GM21390 (cell line): Measurements from ENCODE around the gene MINDY1.

Experiments
- ATAC-seq: cut with Tn5 transposase; IDR thresholded peaks from one replicate; pipeline ENCODE4 v1.9.1; 2021; ENCODE audit not compliant: unreplicated experiment

MINDY1 gene

DNA sequence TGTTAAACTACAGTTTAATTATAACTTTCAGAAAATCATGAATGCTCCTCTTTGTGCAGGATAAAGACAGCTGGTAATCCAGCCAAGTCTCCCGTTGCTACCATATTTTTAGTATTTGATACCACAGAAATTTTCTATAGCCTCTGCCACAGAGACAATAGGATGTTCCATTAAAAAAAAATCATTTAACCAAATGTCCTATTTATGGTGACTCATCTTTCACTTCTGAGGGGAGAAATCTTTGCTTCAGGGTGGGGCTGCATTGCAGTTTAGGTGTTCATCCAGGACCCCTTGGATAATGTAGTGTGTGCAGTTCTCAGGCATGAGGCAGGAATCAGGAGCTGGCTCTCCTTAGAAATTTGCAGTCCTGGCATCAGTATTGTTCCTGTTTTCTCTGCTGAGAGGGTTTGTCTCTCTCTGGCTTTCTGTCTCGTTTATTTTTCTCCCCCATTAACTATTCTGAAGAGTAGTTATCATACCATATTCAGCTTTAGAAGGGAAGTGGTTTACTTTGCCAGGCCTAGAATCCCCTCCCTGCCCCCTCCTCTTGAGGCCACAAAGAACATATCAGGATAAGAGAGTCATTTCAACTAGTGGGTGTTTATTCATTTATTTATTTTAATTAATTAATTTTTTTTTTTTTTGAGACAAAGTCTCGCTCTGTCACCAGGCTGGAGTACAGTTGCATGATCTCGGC is 4.6 kb upstream of the MINDY1 start:
- no peak for ATAC-seq

DNA sequence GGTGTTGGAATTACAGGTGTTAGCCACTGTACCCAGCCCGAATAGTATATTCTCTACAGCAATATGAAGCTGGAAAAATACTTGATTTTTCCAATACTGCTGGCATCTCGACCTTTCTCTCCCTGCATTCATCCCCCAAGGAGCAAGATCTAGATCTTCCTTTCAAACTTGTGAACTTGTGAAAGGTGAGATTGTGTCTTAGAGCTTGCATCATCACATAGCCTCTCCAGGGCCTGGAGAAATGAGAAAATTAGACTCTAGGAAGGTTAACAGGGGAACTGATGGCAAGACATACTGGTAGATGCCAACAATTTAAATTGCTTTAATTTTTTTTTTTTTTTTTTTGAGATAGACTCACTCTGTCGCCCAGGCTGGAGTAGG is 3.6 kb upstream of the MINDY1 start:
- no peak for ATAC-seq

DNA sequence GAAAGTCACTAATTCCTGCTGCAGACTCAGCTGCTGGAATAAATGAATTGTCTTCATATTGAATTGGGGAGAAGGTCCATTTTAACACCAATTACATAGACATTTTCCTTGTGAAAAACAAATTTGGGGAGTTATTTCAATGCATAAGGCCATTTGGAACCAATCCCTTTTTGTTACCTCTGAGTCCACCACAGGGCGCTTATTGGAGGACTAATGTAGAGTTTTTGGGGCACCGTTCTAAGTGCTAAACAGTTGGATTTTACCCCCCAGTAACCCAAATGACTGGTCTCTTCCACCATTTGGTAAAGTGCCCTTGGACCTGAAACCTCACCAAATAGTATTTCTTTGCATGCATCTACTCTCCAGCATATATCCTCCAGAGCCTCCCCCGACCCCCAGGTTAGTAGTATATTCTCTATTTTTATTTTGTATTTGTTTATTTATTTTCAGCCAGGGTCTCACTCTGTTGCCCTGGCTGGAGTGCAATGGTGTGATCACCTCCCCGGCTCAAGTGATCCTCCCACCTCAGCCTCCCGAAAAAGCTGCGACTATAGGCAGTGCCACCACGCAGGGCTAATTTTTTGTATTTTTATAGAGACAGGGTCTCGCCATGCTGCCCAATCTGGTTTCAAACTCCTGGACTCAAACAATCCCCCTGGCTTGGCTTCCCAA is 3.1 kb upstream of the MINDY1 start:
- no peak for ATAC-seq

DNA sequence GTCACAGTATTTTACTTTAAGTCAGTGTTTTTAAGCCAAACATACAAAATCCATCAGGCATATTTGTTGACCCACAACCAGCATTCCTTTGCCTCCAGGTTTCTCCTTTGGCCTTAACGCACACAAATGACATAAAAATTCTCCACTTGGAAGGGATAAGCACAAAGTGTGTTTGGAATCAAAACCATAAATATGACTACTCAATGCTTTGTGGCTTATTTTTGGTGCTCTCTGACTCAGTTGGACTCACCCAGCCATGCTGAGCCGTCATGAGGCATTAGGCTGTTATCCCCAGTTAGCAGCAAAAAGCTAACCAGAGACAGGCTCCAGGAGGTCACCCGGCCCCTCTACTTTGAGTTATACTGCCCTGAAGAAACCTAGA is 2.5 kb upstream of the MINDY1 start:
- ATAC-seq = no peak

DNA sequence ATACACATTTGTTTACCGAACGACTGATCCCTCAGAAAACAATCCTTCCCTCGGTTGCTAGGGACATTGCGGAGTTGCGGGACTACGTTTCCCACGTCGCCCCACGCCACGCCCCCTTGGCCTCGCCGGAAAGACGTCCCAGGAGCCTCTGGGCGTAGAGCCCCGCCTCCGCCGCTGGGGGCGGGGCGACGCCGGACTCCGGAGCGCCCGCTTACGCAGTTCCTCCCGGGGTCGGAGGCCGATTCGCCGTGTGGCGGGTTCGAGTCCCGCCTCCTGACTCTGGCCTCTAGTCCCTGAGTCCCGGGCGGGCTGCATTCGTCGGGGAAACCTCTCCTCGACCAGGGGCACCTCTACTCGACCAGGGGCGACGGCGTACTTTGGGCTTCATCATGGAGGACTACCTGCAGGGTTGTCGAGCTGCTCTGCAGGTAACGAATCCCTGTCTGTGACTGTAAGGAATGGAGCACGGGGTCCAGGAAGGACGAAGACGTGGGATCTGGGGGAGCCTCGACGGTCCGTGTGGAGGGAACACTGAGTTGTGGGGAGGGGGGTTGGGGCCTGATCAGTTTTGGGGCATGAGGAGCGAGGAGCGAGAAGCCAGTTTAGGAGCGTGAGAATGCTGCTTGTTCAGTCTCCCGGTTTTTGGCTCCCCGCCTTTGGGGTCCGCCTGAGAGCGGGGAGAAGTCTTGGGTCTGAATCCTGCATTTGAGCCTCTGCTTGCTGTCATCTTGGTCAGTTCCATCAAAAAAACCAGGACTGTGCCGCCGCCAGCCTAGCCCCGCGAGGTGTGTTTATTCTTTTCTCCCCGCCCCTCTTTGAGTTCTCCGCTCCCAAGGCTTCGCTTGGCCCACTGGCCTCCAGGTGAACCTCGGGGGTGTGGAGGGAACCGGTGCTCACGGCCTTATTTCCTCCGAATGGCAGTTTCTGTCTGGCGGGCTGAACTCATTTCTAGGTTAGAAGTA is 1.8 kb upstream of the MINDY1 start, which contains the start of gene PRUNE1:
TSS of gene PRUNE1 (plus strand) at position 206 of the 962 bp plus-strand sequence. CDS start at position 390, 184 bp downstream.
- ATAC-seq = peak; percentile 76

DNA sequence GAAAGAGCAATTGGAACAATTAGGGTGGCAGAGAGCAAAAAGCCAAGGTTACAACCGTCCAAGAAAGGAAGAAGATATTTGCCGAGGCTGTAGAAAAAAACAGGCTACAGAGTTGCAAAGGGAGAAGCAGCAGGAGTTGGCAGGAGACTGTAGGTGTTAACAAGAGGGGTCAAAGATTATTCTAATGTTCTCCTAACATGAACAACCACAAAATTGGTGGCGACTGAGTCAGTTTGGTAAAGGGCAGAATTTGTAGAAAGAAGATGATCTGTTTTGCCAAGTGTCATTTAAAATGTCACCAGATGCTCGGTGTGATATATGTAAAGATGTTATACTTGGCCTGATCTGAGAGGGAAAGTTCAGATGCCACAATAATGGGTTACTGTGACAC is 1.1 kb upstream of the MINDY1 start:
- no peak for ATAC-seq

DNA sequence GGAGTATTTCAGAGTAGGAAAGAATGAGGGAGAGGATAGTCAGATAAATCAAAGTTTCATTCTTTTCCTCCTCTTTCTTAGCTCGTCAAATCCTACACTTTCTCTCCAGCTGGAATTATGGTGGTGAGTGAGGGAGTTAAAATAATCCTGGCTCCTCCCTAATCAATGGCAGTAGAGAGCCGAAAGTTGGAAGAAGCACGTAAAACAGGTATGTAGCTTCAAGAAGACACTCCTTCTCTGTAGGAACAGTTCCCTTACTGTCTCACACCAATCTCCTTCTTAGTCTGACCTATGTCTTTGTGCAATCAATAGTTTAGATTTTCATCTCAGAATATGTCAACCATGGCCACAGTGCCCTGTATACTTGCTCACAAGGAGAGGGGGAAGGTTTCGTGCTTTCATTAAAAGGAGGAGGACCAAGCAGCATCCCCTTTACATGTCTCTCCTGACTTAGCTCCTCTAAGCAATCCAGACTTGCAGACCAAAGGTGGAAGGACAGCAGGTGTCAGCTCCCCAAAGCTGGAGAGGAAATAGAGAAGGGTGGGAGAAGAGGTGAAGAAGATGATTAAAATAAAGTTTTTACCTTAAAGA is 878 bp downstream of the MINDY1 start:
- no peak for ATAC-seq

DNA sequence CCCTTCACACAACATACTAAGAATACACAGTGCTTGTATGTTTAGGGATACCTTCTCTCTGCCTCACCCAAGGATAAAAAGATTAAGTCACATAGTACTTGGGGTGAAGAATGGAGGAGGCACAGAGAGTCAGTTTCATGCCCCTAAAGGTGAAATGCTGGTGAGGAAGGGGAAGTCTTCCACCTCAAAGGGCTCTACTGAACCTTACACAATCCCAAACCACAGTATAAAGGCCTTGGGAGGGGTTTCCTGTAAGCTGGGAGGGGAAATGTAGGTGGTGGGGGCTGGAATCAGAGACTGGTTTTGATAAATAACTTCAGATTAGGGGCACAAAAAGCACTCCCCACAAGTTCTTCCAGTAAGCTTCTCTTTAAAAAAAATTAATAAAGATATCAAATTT is 3.5 kb downstream of the MINDY1 start:
- ATAC-seq = no peak

DNA sequence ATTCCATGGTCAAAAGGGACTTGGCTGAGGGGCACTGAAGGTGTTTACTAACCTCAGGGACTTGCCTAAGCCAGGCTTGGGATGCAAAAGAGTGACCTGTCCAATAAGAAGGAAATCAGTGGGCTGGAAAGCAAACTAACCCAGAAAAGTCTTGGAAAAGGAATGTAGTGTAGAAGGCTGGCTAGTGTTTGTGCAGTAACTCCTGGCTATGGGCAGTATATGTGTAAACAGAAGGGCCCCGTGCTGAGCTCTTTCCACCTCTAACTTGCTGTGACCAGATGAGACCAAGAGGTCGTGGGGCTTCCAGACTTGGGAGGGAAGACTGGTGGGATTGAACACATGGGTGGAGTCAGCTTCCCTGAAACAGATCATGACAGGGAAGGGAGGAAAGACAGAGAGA is 4.1 kb downstream of the MINDY1 start:
- no peak for ATAC-seq

DNA sequence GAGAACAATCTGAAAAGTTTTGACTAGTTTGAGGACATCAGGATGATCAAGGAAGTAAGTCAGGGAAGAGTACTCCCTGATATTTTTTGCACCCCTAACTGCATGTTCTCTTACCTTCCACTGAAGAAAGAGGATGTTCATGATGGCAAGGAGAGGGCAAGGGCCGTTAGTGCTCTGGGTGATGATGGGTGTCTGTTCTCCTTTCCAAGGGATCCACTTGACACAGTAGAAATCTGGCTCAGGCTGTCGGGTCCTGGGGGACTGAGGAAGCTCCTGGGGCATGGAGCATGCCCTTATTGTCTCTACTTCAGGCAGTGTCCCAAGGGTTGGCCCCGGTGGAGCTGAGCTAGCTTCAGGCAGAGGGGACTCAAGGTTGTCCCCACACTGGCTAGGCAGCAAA is 4.7 kb downstream of the MINDY1 start:
- no peak for ATAC-seq

DNA sequence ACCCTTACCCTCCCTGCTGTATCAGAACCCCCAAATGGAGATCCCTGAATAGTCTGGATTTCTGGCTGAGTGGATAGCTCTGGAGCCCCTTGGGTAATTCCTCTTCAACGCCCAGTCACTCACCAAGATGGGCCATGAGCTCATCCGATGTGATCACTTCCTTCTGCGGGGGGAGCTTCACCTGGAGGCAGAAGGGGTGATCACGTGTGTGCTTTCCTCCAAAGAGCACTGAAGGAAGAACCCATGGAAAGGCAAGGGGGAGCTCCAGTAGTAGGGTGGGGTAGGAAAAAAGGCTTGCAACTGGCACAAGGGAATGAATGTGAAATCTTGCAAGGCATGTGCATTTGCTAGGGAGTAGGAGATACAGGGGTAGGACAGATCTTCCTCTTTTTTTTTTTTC is 5.1 kb downstream of the MINDY1 start:
- ATAC-seq = no peak

DNA sequence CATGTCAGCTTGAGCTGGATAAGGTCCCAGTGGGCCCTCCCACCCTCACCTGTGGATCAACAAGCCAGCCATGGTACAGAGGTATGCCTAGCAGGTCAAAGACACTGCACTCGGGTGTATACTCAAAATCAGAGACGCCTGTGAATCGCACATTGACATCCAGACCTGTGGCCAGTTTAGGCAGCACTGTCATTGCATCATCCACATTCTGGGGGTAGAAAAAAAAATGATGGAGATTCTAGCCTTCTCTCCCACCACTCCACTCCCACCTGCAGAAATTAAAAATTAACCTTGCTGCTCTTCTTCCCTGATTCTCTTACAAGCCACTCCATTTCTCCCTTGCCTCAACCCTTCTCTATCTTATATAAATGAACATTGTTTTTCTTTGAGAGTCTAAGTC is 6.3 kb downstream of the MINDY1 start:
- ATAC-seq = no peak

DNA sequence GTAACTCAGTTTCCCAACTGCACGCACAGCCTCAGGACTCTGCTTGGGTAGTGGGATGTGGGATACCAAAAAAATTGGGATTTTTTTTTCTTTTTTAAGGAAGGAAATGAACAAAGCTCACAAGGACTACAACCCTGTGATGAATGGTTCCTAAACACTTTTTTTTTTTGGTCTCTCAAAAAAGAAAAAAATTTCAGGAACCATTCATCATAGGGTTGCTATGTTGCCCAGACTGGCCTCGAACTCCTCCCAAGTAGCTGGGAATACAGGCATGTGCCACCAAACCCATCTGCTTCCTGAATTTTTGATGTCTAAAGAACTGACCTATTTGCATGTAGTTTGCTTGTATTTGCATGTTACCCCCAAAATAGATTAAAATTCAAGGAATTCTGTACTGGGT is 6.8 kb downstream of the MINDY1 start:
- ATAC-seq = no peak

DNA sequence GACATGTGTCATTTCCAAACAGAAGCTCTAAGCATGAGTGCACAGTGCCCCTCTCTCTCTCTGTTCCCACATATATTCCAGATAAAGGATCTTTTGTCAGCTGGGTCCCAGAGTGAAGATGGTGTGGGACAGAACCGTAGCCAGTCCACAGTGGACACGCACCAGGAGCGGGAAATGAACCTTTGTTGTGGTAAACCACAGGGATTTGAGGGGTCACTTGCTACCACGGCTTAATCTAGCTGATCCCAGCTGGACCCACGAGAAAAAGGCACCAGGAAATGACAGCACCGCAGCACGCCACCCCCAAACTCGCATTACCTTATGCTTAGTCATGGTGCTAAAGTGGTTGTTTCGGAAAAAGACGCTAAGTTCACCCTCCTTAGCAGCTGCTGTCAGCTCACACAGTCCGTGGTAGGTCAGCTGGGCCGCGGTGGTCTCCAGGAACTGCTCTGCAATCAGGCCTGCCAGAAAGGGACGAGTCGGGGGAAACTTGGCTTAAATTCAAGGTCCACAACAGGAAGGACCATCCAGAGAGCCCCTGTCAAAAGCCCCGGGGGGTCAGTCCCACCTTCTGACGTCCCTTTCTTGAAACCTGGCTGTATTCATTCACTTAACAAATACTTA is 7.5 kb downstream of the MINDY1 start:
- no peak for ATAC-seq

DNA sequence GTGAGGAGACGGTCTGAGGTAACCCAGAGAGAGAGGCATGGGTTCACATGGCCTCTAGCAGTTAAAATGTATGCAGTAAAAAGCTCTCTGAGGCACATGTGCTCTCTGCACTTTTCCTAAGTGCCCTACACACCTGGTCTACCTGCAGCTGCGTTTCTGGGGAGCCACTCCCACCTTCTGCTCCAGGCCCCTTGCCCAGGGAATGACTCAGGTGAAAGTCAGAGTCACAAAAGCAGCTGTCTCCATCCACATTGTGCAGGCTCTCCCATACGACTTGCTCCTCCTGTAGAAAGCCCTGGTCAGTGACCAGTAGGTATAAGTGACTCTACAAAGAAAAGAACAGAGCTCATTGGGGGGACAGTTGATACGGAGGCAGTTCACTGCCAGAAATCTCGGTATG is 8.8 kb downstream of the MINDY1 start:
- ATAC-seq = no peak

DNA sequence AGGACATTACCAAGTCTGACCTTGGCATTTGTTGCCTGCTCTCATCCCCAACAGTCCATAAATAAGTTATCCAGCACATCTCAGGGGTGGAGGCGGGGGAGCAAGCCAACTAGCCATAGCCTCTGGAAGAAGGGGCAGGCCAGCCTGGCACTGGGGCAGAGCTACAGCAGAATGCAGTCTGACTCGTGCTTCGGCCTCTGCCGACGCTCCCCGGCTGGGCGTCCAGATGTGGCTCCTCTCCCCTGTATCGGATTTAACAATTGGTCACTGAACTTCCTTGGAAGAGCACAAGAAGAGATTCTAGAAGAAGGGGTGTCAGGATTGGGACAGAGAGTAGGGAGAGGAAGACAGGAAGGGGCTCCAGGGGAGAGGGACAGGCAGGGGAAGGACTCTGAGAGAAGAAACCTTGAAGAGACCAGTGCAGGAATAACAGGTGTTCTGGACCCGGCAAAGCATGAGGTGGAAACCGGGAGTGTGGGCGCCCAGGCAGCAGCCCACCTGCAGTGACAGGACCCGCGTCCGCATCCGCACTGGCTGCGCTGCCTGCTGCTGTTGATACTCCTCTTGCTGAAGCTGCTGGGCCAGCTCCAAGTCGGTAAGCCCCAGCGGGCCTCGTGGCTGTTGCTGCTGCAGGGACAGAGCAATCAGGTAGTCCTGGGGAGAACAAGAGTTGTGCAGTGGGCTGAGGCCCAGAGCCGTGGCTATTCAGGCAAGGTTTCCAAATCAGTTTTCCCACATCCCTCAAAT is 9.4 kb downstream of the MINDY1 start:
- ATAC-seq = no peak

DNA sequence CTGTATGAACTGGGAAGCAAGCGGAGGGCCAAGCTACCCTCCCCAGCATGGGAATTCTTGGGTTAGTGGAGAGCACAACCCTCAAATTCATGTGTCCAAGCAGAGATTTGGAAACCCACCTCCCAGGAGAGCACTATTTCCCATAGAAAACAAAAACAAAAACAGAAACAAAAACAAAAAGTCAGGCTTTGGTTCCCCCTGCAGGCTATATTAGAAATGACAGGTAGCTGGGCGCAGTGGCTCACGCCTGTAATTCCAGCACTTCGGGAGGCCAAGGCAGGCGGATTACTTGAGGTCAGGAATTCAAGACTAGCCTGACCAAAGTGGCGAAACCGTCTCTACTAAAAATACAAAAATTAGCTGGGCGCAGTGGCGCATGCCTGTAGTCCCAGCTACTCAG is 10.8 kb downstream of the MINDY1 start:
- ATAC-seq = no peak

DNA sequence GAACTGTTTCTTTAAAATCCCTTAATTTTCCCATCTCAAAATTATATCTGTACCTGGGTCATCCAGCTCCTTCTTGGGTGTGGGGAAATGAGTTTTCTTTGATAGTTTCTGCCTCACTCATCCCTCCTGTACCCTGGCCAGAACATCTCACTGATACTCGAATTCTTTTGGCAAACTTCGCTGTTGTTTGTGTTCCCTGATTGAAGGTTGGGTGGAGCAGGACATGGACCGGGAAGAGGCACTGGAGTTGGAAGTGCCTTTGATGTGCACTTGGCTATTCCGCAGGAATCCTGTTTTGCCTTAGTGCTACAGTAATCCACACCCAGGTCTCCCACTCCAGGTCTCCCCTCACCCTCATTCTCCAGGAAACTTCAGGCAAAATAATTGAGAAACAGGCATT is 11.2 kb downstream of the MINDY1 start:
- ATAC-seq = no peak

DNA sequence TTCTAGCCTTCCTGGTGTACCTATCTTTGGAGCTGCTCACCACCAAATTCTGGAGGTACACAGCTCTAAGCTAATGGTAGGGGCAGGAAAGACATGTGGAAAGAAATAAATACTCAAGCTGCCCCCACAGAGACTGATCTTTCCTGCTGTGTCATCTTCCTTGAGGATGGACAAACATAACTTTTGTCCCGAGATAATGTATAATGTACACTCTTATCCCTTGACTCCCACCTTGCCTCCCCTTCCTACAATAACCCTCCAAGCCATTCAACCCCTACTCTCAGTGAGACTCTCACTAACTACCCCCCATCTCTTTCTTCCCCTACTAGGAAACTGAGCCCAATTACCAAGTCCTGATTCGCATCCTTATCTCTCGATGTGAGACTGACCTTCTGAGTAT is 12.5 kb downstream of the MINDY1 start:
- no peak for ATAC-seq

DNA sequence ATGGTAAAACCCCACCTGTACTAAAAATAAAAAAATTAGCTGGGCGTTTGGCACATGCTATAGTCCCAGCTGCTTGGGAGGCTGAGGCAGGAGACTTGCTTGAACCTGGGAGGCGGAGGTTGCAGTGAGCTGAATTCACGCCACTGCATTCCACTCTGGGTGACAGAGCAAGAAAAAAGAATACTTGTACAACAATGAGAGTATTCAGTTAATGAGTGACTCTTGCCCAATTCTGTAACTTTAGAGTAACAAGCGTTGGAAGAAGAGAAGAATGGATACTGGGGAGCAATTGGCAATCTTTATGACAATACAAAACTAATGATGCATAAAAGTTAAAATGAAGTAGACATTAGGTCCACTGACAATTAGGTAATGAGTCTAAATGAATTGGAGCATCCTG is 14.1 kb downstream of the MINDY1 start:
- ATAC-seq = no peak
